GM21528 (cell line): ENCODE data around the gene DMKN.
"Not testable (repeated sequence)": the region's sequence is repeated elsewhere in the genome, so short reads cannot be mapped to it uniquely, and the experiment has no call there.

ENCODE experiments used
- ATAC-seq: cut with Tn5 transposase; IDR thresholded peaks from one replicate; pipeline ENCODE4 v1.9.1; 2021; ENCODE audit warnings: mild to moderate bottlenecking, moderate library complexity; ENCODE audit not compliant: unreplicated experiment, low FRiP score

Gene DMKN

GRCh38 chr19:35501684-35502083, 11.8 kb downstream of the DMKN start:
- ATAC-seq, result no peak

- no peak for ATAC-seq
Measured at GRCh38 chr19:35500611-35501010, 12.8 kb downstream of the DMKN start.

GRCh38 chr19:35498984-35499527, 14.4 kb downstream of the DMKN start:
- no peak for ATAC-seq

- ATAC-seq, result no peak
Measured at GRCh38 chr19:35498220-35498619, 15.2 kb downstream of the DMKN start.

- no peak for ATAC-seq
Measured at GRCh38 chr19:35497406-35497805, 16.0 kb downstream of the DMKN start.

- ATAC-seq, result no peak
Measured at GRCh38 chr19:35495107-35496064, 18.1 kb downstream of the DMKN start.

- no peak for ATAC-seq
Measured at GRCh38 chr19:35493971-35494370, 19.5 kb downstream of the DMKN start.

- no peak for ATAC-seq
Measured at GRCh38 chr19:35491836-35492360, 21.6 kb downstream of the DMKN start.

GRCh38 chr19:35490364-35490763, 23.1 kb downstream of the DMKN start, which contains the start of gene KRTDAP:
Gene KRTDAP, minus strand, starts transcription at chr19:35490464. Its CDS starts 22 bp downstream, at chr19:35490442.
- ATAC-seq, result no peak

GRCh38 chr19:35488677-35489076, 24.8 kb downstream of the DMKN start:
- no peak for ATAC-seq

- ATAC-seq, result no peak
Measured at GRCh38 chr19:35487656-35488182, 25.7 kb downstream of the DMKN start.

- ATAC-seq, result no peak
Measured at GRCh38 chr19:35486268-35486708, 27.2 kb downstream of the DMKN start.

- no peak for ATAC-seq
Measured at GRCh38 chr19:35484252-35485036, 29.0 kb downstream of the DMKN start.

GRCh38 chr19:35483089-35483488, 30.4 kb downstream of the DMKN start:
- ATAC-seq, result no peak

GRCh38 chr19:35478794-35479677, 34.4 kb downstream of the DMKN start:
- no peak for ATAC-seq

GRCh38 chr19:35476149-35476548, 37.3 kb downstream of the DMKN start:
- ATAC-seq, result no peak

- not testable (repeated sequence) for ATAC-seq
Measured at GRCh38 chr19:35474594-35474993, 38.9 kb downstream of the DMKN start.

GRCh38 chr19:35474104-35474503, 39.3 kb downstream of the DMKN start:
- ATAC-seq, result no peak

GRCh38 chr19:35471946-35472345, 41.5 kb downstream of the DMKN start:
- no peak for ATAC-seq
